BLaER1 treated with 17β-estradiol and CSF1 and Interleukin-3, amounts not matched to agents 10 nM and 100 nM (cell line): ENCODE measurements around the gene USH2A.
A peak's percentile ranks its signal among the peaks of the same experiment; 100 is the strongest.

Experiments used
- H3K27ac ChIP-seq, 11 experiments: shearing (Covaris generic); formaldehyde crosslinking; 2 replicates each; pipeline ENCODE4 v1.8.1; 2022
- H3K27me3 ChIP-seq, 11 experiments: shearing (Covaris generic); formaldehyde crosslinking; 2 replicates each; pipeline ENCODE4 v1.8.1; 2022
- H3K36me3 ChIP-seq, 11 experiments: shearing (Covaris generic); formaldehyde crosslinking; 2 replicates each; pipeline ENCODE4 v1.8.1; 2022
- H3K4me1 ChIP-seq, 10 experiments: shearing (Covaris generic); formaldehyde crosslinking; 2 replicates each; pipeline ENCODE4 v1.8.1; 2022
- H3K4me2 ChIP-seq, 11 experiments: shearing (Covaris generic); formaldehyde crosslinking; 2 replicates each; pipeline ENCODE4 v1.8.1; 2022
- H3K4me3 ChIP-seq, 10 experiments: shearing (Covaris generic); formaldehyde crosslinking; 2 replicates each; pipeline ENCODE4 v1.8.1; 2022
- H3K9ac ChIP-seq, 11 experiments: shearing (Covaris generic); formaldehyde crosslinking; 2 replicates each; pipeline ENCODE4 v1.8.1; 2022
- H3K9me3 ChIP-seq, 11 experiments: shearing (Covaris generic); formaldehyde crosslinking; replicated peaks in 1 of 11; 2 replicates each; pipeline ENCODE4 v1.8.1; 2022
- H4K20me1 ChIP-seq, 11 experiments: shearing (Covaris generic); formaldehyde crosslinking; 2 replicates each; pipeline ENCODE4 v1.8.1; 2022
- Cebpa-rat ChIP-seq, 11 experiments: shearing (Covaris generic); IDR thresholded peaks; 2 replicates each; pipeline ENCODE4 v1.8.1; 2022

USH2A gene

DNA sequence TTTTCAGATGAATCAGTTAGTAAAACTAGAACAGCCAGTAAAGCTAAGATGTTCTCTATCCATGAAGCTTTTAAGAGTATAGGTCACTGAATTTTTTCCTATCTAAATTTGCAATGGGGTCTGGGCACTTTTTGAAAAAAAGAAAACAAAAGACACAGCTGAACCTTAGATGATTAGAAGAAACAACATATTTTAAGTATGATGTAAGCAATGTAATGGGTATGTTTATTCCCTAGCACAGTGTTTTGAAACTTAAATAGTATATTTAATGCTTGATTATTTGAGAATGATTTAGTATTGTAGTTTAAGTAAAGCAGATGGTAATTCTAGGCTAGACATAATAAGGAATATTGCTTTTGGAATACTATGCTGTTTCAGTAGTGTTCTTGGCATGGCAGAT is 819.9 kb downstream of the USH2A start:
- Histone ChIP-seq H3K36me3 (peaks cover 35 to 89% (median 77%) of the 10 kb centered on the region in 11 experiments; a peak in 21 of 22 replicates), H3K9me3 (no peaks in the 10 kb centered on the region), H3K9ac (no peak overlapping the region), H3K27me3 (no peaks in the 10 kb centered on the region), H4K20me1 (peaks cover 0 to 12% (median 3%) of the 10 kb centered on the region in 11 experiments; a peak in 5 of 22 replicates), H3K4me2 (no peak overlapping the region), H3K27ac (no peak overlapping the region), H3K4me3 (no peak overlapping the region), H3K4me1 (peaks cover 0 to 7% (median 0%) of the 10 kb centered on the region in 10 experiments; a peak in 3 of 20 replicates)
- no peak for TF ChIP-seq Cebpa-rat (IDR thresholded peaks at IDR 0.05)

DNA sequence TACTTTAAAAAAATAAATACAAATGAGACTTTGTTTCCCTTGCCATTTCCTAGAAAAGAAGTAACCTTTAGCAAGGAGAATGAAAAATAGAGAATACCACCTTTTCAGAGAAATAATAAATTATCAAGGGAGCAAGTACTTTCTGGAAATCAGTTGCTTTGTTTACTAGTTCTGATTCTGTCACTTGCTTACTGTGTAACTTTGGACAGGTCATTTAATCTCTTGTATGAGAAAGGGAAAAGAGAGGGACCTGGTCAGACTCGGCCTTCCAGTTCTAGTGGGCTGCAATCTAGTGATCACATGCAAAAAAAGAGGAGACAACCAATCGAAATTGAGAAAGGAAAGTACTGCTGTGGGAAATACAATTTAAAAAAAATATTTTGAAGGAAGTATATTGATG is 822.0 kb downstream of the USH2A start:
- no peaks in the 10 kb centered on the region for H3K27me3 ChIP-seq
- H3K4me3 ChIP-seq, result no peak overlapping the region
- peaks cover 48 to 96% (median 86%) of the 10 kb centered on the region in 11 experiments for H3K36me3 ChIP-seq
- peaks cover 0 to 7% (median 0%) of the 10 kb centered on the region in 10 experiments; a peak in 3 of 20 replicates for H3K4me1 ChIP-seq
- no peak overlapping the region for H3K4me2 ChIP-seq
- H3K27ac ChIP-seq, result no peak overlapping the region
- H4K20me1 ChIP-seq, result peaks cover 0 to 11% (median 3%) of the 10 kb centered on the region in 11 experiments; a peak in 5 of 22 replicates
- H3K9me3 ChIP-seq, result no peaks in the 10 kb centered on the region
- no peak overlapping the region for H3K9ac ChIP-seq
- TF ChIP-seq Cebpa-rat (IDR thresholded peaks at IDR 0.05), result no peak

DNA sequence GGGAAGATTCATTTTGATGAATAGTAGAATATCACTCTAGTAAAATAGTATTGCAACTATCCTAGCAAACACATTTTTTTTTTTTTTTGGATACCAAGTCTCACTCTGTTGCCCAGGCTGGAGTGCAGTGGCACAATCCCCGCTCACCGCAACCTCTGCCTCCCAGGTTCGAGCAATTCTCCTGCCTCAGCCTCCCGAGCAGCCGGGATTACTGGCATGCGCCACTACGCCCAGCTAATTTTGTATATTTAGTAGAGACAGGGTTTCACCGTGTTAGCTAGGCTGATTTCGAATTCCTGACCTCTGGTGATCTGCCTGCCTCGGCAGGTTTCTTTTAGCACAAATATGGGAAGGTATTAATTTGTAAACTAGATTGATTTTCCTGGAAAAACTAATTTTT is 822.4 kb downstream of the USH2A start:
- no peaks in the 10 kb centered on the region for H3K27me3 ChIP-seq
- H3K36me3 ChIP-seq, result peaks cover 48 to 96% (median 90%) of the 10 kb centered on the region in 11 experiments
- TF ChIP-seq Cebpa-rat (IDR thresholded peaks at IDR 0.05), result no peak
- no peak overlapping the region for H3K4me3 ChIP-seq
- no peak overlapping the region for H3K27ac ChIP-seq
- peaks cover 0 to 7% (median 0%) of the 10 kb centered on the region in 10 experiments; a peak in 3 of 20 replicates for H3K4me1 ChIP-seq
- H3K4me2 ChIP-seq, result no peak overlapping the region
- H3K9ac ChIP-seq, result no peak overlapping the region
- H4K20me1 ChIP-seq, result peaks cover 0 to 7% (median under 1%) of the 10 kb centered on the region in 11 experiments; a peak in 5 of 22 replicates
- H3K9me3 ChIP-seq, result no peaks in the 10 kb centered on the region

- Histone ChIP-seq H4K20me1 (peaks cover 0 to 2% (median 0%) of the 10 kb centered on the region in 11 experiments; a peak in 2 of 22 replicates), H3K27me3 (no peaks in the 10 kb centered on the region), H3K27ac (no peak overlapping the region), H3K36me3 (peaks cover 52 to 96% (median 90%) of the 10 kb centered on the region in 11 experiments), H3K4me1 (peaks cover 0 to 7% (median 0%) of the 10 kb centered on the region in 10 experiments; a peak in 4 of 20 replicates), H3K4me3 (no peak overlapping the region), H3K9me3 (no peaks in the 10 kb centered on the region), H3K4me2 (0 out of 22 replicates have a peak overlapping the region, but pooled peaks of 2 of the 11 experiments have one; percentile 5 to 10), H3K9ac (no peak overlapping the region)
- no peak for TF ChIP-seq Cebpa-rat (IDR thresholded peaks at IDR 0.05)
Observed at GRCh38 chr1:215600258-215600792, 822.9 kb downstream of the USH2A start.

DNA sequence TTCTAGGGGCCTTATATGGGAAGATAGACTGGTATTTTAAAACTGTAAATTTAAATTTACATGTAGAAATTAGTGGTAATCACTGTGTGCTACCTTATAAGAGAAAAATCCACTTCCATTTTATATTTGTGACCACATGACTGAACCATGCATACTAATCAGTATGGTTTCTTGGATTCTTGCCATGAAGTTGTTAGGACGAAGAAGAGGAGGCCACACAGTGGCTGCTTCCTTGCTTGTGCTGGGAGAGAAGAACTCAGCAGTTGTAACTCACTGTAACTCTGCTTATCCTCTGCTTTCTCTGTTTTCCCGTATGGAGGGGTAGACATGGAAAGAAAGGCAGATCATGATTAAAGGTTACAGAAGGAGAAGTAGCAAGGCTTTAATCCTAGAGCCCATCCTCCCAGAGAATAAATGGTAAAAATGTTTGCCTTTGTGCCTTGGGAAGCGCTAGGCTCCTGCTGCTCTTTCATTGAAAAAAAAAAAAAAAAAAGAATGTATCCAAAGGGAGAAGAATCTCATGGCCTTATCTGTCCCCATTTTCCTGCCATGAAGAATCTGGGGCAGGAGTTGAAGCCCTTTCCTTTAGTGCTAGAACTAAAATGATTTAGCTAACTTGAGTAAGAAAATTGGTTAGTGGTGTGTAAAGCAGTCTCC is 823.7 kb downstream of the USH2A start:
- Histone ChIP-seq H3K4me3 (no peak overlapping the region), H3K4me2 (0 out of 22 replicates have a peak overlapping the region, but pooled peaks of 2 of the 11 experiments have one; percentile 5 to 10), H3K4me1 (peaks cover 0 to 8% (median 0%) of the 10 kb centered on the region in 10 experiments; a peak in 6 of 20 replicates), H3K9me3 (no peaks in the 10 kb centered on the region), H3K36me3 (peaks cover 60 to 98% (median 93%) of the 10 kb centered on the region in 11 experiments), H3K27me3 (no peaks in the 10 kb centered on the region), H3K27ac (no peak overlapping the region), H3K9ac (no peak overlapping the region), H4K20me1 (no peaks in the 10 kb centered on the region)
- TF ChIP-seq Cebpa-rat (IDR thresholded peaks at IDR 0.05), result no peak

GRCh38 chr1:215597961-215598360 is 825.3 kb downstream of the USH2A start:
- Histone ChIP-seq H3K4me3 (no peak overlapping the region), H3K36me3 (peaks cover 48 to 96% (median 85%) of the 10 kb centered on the region in 11 experiments), H3K27me3 (no peaks in the 10 kb centered on the region), H3K27ac (no peak overlapping the region), H3K9me3 (no peaks in the 10 kb centered on the region), H3K4me1 (peaks cover 0 to 10% (median 0%) of the 10 kb centered on the region in 10 experiments; a peak in 6 of 20 replicates), H3K9ac (no peak overlapping the region), H3K4me2 (no peak overlapping the region), H4K20me1 (peaks cover 0 to 9% (median 0%) of the 10 kb centered on the region in 11 experiments; a peak in 1 of 22 replicates)
- TF ChIP-seq Cebpa-rat (IDR thresholded peaks at IDR 0.05), result no peak

GRCh38 chr1:215595231-215595630 is 828.0 kb downstream of the USH2A start:
- H3K4me2 ChIP-seq, result no peak overlapping the region
- TF ChIP-seq Cebpa-rat (IDR thresholded peaks at IDR 0.05), result no peak
- peaks cover 0 to 9% (median 0%) of the 10 kb centered on the region in 11 experiments; a peak in 1 of 22 replicates for H4K20me1 ChIP-seq
- no peaks in the 10 kb centered on the region for H3K27me3 ChIP-seq
- no peak overlapping the region for H3K9ac ChIP-seq
- H3K36me3 ChIP-seq, result peaks cover 48 to 97% (median 77%) of the 10 kb centered on the region in 11 experiments
- peaks cover 0 to 10% (median 4%) of the 10 kb centered on the region in 10 experiments; a peak in 8 of 20 replicates for H3K4me1 ChIP-seq
- no peak overlapping the region for H3K4me3 ChIP-seq
- H3K9me3 ChIP-seq, result peaks cover 0 to 2% (median 0%) of the 10 kb centered on the region in 11 experiments; a peak in 3 of 22 replicates
- H3K27ac ChIP-seq, result no peak overlapping the region

DNA sequence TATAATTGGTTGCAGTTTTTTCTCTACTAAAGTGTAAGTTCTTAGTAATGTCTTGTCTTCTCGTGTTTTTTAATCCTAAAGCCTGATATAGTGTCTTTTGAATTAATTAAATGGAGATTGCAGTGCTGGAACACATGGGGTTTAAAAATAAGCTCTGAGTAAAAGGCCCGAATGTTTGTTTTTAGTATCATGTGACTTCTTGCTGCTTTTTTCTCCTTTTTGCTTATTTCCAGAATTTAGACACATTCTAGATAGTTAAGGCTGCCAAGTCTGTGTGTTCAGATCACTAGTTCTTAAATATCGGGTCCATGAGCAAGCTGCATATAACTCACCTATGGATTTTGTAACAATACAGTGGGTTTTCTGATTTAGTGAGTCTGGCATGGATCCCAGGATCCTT is 828.6 kb downstream of the USH2A start:
- TF ChIP-seq Cebpa-rat (IDR thresholded peaks at IDR 0.05), result no peak
- Histone ChIP-seq H3K27ac (no peak overlapping the region), H3K4me1 (peaks cover 0 to 10% (median 2%) of the 10 kb centered on the region in 10 experiments; a peak in 6 of 20 replicates), H3K4me3 (no peak overlapping the region), H3K9me3 (peaks cover 0 to 8% (median 1%) of the 10 kb centered on the region in 11 experiments; a peak in 4 of 22 replicates), H3K4me2 (no peak overlapping the region), H3K27me3 (no peaks in the 10 kb centered on the region), H4K20me1 (peaks cover 0 to 9% (median 0%) of the 10 kb centered on the region in 11 experiments; a peak in 1 of 22 replicates), H3K36me3 (peaks cover 48 to 97% (median 79%) of the 10 kb centered on the region in 11 experiments), H3K9ac (no peak overlapping the region)
